Gastrocnemius medialis (tissue), 4 donors: Measurements from ENCODE around the gene RAD23A. TPM values are rescaled to one million over a fixed set of nuclear protein-coding genes. Genes with fewer than 3 reads are reported as not detected.
A peak's percentile ranks its signal among the peaks of the same experiment; 100 is the strongest.

ENCODE experiments used
- ATAC-seq, 2 donors: fragments of 150-250 bp; one replicate each; pipeline ENCODE4 v1.9.1; 2016
- DNase-seq, 2 donors: peaks; one replicate each; pipeline ENCODE4 v3.0.0-alpha.2; 2019
- H3K27ac ChIP-seq, 4 donors: fragments of 200-600 bp; sonication (generic); 1 replicate in 1 of 4; 2 replicates in 3 of 4; pipeline ENCODE4 v1.5.1; 2016 to 2018; ENCODE audit warnings: mild to moderate bottlenecking in 2 of 4, moderate library complexity in 1 of 4
- H3K27me3 ChIP-seq, 3 donors: fragments of 200-600 bp; sonication (generic) in 2 of 3; 1 replicate in 1 of 3; 2 replicates in 2 of 3; pipeline versions ENCODE4 v1.5.1 to v1.6.0; 2016 to 2019; ENCODE audit warnings: mild to moderate bottlenecking in 1 of 3, moderate library complexity in 1 of 3
- H3K36me3 ChIP-seq, 2 donors: fragments of 200-600 bp; sonication (generic) in 1 of 2; one replicate each; pipeline ENCODE4 v1.5.1; 2017 to 2018
- H3K4me1 ChIP-seq, 2 donors: fragments of 200-600 bp; sonication (generic) in 1 of 2; one replicate each; pipeline ENCODE4 v1.5.1; 2016 to 2017; ENCODE audit warnings: mild to moderate bottlenecking in 2 of 2
- H3K4me3 ChIP-seq, 4 donors: fragments of 200-600 bp; sonication (generic) in 3 of 4; 1 replicate in 1 of 4; 2 replicates in 3 of 4; pipeline ENCODE4 v1.5.1; 2016 to 2019; ENCODE audit warnings: mild to moderate bottlenecking in 2 of 4
- H3K9me3 ChIP-seq, 3 donors: fragments of 200-600 bp; sonication (generic) in 2 of 3; 1 replicate in 1 of 3; 2 replicates in 2 of 3; pipeline ENCODE4 v1.5.1; 2016 to 2019
- CTCF ChIP-seq, 5 experiments: fragments of 450-650 bp in 3 of 5; fragments of 200-600 bp in 2 of 5; sonication (generic) in 2 of 5; IDR thresholded peaks in 4 of 5; conservative IDR thresholded peaks in 1 of 5; 1 replicate in 4 of 5; 2 replicates in 1 of 5; pipeline ENCODE4 v1.5.1; 2016 to 2019; ENCODE audit warnings: antibody characterized with exemption in 5 of 5, mild to moderate bottlenecking in 3 of 5, moderate library complexity in 3 of 5
- POLR2A ChIP-seq, 2 donors: fragments of 450-650 bp; IDR thresholded peaks; one replicate each; pipeline ENCODE4 v1.6.1; 2017; ENCODE audit warnings: antibody characterized with exemption in 2 of 2, mild to moderate bottlenecking in 2 of 2, moderate library complexity in 2 of 2
- in situ Hi-C, 4 donors: fragments of 200-750 bp; cut with MboI; loops; one replicate each; pipeline versions ENCODE4 v1.15.0 to v1.8.0; 2017; ENCODE audit warnings: low sequenced_read_pairs in 4 of 4
- intact Hi-C: fragments of 100-400 bp; cut with DNase I; formaldehyde crosslinking; loops from one replicate; pipeline ENCODE4 v1.15.1; 2023; ENCODE audit warnings: low total_unique reads
- total RNA-seq, 4 donors: library from RNA; depleted of rRNA; stranded (reverse); fragments of >200 nt; gene quantifications; one replicate each; pipeline versions ENCODE4 v1.1.0 to v1.2.3, GENCODE V29; 2016

RAD23A gene
- total RNA-seq, 4 donors from 2014 or later = 618 to 949 (median 780) TPM

DNA sequence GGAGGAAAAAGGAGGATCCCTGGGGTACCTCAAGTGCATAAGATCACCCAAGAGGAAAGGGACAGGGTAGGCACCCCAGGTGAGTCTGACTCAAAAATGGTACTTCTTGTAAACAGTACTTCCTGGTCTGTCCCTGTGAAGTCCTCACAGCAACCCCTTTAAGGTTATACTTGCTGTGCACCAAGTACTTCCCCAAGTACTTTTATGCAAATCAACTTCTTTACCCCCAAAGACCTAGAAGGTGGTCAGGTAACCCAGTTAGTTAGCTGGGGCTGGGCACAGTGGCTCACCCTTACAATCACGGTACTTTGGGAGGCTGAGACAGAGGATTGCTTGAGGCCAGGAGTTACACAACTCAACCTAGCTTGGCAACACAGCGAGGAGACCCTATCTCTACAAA, 4.8 kb upstream of the RAD23A start:
- Histone ChIP-seq H3K4me3 (no peak overlapping the region), H3K4me1 (peaks cover 24 to 26% of the 10 kb centered on the region in 2 donors), H3K27ac (peak overlapping the region in 1 of 4 donors; percentile 99), H3K27me3 (no peaks in the 10 kb centered on the region), H3K36me3 (peaks cover 0 to 48% of the 10 kb centered on the region in 2 donors), H3K9me3 (no peaks in the 10 kb centered on the region)
- no peak for ATAC-seq
- in situ Hi-C loops (no loop called here), intact Hi-C loops (loop anchor here (10.0 kb wide), 1 partner anchor 904 kb away; no protein-coding TSS in a partner anchor)
- no peak for DNase-seq
- no peak for TF ChIP-seq CTCF (IDR thresholded peaks at IDR 0.05 in 4 of 5, conservative IDR thresholded peaks at IDR 0.05 in 1 of 5)
- TF ChIP-seq POLR2A (IDR thresholded peaks at IDR 0.05) = no peak

DNA sequence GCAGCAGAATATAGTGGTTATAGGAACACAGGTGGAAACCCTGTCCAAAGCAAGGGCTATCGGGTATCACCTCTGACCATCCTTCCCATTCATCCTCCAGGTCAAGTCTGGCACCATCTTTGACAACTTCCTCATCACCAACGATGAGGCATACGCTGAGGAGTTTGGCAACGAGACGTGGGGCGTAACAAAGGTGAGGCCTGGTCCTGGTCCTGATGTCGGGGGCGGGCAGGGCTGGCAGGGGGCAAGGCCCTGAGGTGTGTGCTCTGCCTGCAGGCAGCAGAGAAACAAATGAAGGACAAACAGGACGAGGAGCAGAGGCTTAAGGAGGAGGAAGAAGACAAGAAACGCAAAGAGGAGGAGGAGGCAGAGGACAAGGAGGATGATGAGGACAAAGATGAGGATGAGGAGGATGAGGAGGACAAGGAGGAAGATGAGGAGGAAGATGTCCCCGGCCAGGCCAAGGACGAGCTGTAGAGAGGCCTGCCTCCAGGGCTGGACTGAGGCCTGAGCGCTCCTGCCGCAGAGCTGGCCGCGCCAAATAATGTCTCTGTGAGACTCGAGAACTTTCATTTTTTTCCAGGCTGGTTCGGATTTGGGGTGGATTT, 2.1 kb upstream of the RAD23A start:
- DNase-seq = no peak
- Histone ChIP-seq H3K4me3 (no peak overlapping the region), H3K4me1 (peaks cover 31 to 41% of the 10 kb centered on the region in 2 donors), H3K27ac (peak overlapping the region in 2 of 4 donors; percentile 10 to 58), H3K36me3 (peaks cover 0 to 61% of the 10 kb centered on the region in 2 donors), H3K9me3 (no peaks in the 10 kb centered on the region), H3K27me3 (no peaks in the 10 kb centered on the region)
- ATAC-seq = no peak
- intact Hi-C loops = loop anchor here (10.0 kb wide), 1 partner anchor 901 kb away; no protein-coding TSS in a partner anchor
- no peak for TF ChIP-seq CTCF (IDR thresholded peaks at IDR 0.05 in 4 of 5, conservative IDR thresholded peaks at IDR 0.05 in 1 of 5)
- TF ChIP-seq POLR2A (IDR thresholded peaks at IDR 0.05) = no peak
- in situ Hi-C loops = no loop called here

DNA sequence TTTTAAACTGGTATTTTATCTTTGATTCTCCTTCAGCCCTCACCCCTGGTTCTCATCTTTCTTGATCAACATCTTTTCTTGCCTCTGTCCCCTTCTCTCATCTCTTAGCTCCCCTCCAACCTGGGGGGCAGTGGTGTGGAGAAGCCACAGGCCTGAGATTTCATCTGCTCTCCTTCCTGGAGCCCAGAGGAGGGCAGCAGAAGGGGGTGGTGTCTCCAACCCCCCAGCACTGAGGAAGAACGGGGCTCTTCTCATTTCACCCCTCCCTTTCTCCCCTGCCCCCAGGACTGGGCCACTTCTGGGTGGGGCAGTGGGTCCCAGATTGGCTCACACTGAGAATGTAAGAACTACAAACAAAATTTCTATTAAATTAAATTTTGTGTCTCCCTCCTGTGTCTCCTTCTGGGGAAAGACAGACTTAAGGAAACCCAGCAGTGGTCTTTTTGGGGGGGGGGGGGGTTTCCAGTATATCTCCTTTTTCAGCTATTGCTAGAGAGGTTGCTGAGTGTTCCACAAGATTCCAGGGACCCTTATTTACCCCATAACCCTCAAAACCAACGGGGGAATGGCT, 1.5 kb upstream of the RAD23A start:
- Histone ChIP-seq H3K4me3 (no peak overlapping the region), H3K9me3 (no peaks in the 10 kb centered on the region), H3K27me3 (no peaks in the 10 kb centered on the region), H3K36me3 (peaks cover 0 to 67% of the 10 kb centered on the region in 2 donors), H3K27ac (peak overlapping the region in 3 of 4 donors; percentile 96 to 99 (median 96)), H3K4me1 (peaks cover 34 to 38% of the 10 kb centered on the region in 2 donors)
- no peak for TF ChIP-seq POLR2A (IDR thresholded peaks at IDR 0.05)
- TF ChIP-seq CTCF (IDR thresholded peaks at IDR 0.05 in 4 of 5, conservative IDR thresholded peaks at IDR 0.05 in 1 of 5) = no peak
- in situ Hi-C loops (no loop called here), intact Hi-C loops (loop anchor here (10.0 kb wide), 1 partner anchor 901 kb away; no protein-coding TSS in a partner anchor)
- DNase-seq (no peak), ATAC-seq (no peak)

DNA sequence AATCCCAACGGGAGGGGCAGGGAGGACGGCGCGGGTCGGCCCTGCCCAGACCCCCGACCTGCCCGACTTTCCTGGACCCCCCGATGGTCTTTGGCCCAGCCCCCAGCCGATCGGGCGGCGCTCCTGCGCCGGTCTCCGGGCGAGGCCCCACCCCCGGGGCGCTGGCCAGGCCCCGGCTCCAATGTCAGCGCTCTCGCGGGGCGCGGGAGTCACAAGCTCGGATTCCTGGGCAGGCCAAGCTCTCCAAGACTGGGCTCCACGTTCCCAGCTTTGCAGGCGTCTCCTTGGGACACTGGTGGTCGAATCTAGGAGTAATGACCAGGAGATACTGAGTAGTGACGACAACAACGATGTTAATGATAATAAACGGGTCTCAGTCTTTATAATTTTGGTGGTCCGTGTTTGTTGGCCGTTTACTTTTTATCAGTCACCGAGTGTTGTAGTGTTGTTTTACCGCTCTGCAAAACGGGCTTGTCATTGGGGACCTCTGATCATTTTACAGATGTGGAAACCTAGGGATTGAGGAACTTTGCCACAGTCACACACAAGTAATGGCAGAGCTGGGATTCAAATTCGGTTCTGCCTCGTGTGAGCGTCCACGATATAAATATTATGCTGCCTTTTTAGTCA, 545 bp downstream of the RAD23A start:
- DNase-seq = peak; percentile 77 to 87
- in situ Hi-C loops = no loop called here
- TF ChIP-seq CTCF (IDR thresholded peaks at IDR 0.05 in 4 of 5, conservative IDR thresholded peaks at IDR 0.05 in 1 of 5) = no peak
- TF ChIP-seq POLR2A (IDR thresholded peaks at IDR 0.05) = no peak
- peaks cover 0 to 74% of the 10 kb centered on the region in 2 donors for H3K36me3 ChIP-seq
- H3K4me3 ChIP-seq = peak overlapping the region; percentile 65 to 94 (median 85)
- peaks cover 30 to 34% of the 10 kb centered on the region in 2 donors for H3K4me1 ChIP-seq
- intact Hi-C loops = loop anchor here (1.0 to 10.0 kb wide), 2 partner anchors 19 to 899 kb away; no protein-coding TSS in a partner anchor
- no peaks in the 10 kb centered on the region for H3K27me3 ChIP-seq
- H3K27ac ChIP-seq = peak overlapping the region; percentile 96 to 99 (median 98)
- no peaks in the 10 kb centered on the region for H3K9me3 ChIP-seq
- ATAC-seq = peak; percentile 86 to 87
